H1 (cell line): ENCODE data around the gene TMEM40. TPM values are rescaled to one million over a fixed set of nuclear protein-coding genes. Genes with fewer than 3 reads are reported as not detected.

Experiments used
- CTCF ChIA-PET: fragments of 300-600 bp; sonication (Branson Sonifier 250); formaldehyde crosslinking; loops from one replicate; lab custom pipeline; 2021; ENCODE audit not compliant: partially characterized antibody; lab: Charles Lee
- POLR2A ChIA-PET: fragments of 300-600 bp; sonication (Branson Sonifier 250); formaldehyde crosslinking; loops from one replicate; lab custom pipeline; 2021; ENCODE audit warnings: inconsistent platforms; ENCODE audit not compliant: partially characterized antibody; lab: Charles Lee
- DNase-seq, 2 experiments: peaks; one replicate each; pipeline versions ENCODE4 v3.0.0 to v3.0.0-alpha.2; 2010 to 2022; ENCODE audit warnings: low spot score in 2 of 2, low read depth in 1 of 2, mixed read lengths in 1 of 2
- FAIRE-seq: peaks from 2 replicates; lab custom pipeline; 2011; peaks lifted over from hg19 to GRCh38; lab: Jason Lieb, UNC
- H2AFZ ChIP-seq: 2 replicates; pipeline ENCODE4 v1.8.1; 2012; ENCODE audit warnings: low read length, inconsistent platforms
- H2AK5ac ChIP-seq: 2 replicates; pipeline ENCODE4 v1.6.1; 2013; ENCODE audit warnings: low read depth, low read length
- H2BK120ac ChIP-seq: replicated peaks from 2 replicates; pipeline ENCODE3; 2013; ENCODE audit warnings: low read depth, low read length, inconsistent platforms
- H2BK12ac ChIP-seq: 2 replicates; pipeline ENCODE4 v1.6.1; 2013; ENCODE audit warnings: low read depth, low read length
- H2BK15ac ChIP-seq: 2 replicates; pipeline ENCODE4 v1.6.1; 2013; ENCODE audit warnings: low read length
- H2BK20ac ChIP-seq: 2 replicates; pipeline ENCODE4 v1.6.1; 2013; ENCODE audit warnings: low read length
- H2BK5ac ChIP-seq: 2 replicates; pipeline ENCODE4 v1.6.1; 2013; ENCODE audit warnings: low read depth, low read length
- H3K14ac ChIP-seq: 2 replicates; pipeline ENCODE4 v1.6.1; 2013; ENCODE audit warnings: inconsistent platforms; ENCODE audit not compliant: insufficient read length
- H3K18ac ChIP-seq: 2 replicates; pipeline ENCODE4 v1.6.1; 2013; ENCODE audit warnings: low read length; ENCODE audit errors: extremely low read depth
- H3K23ac ChIP-seq: 2 replicates; pipeline ENCODE4 v1.6.1; 2013; ENCODE audit warnings: inconsistent platforms; ENCODE audit not compliant: insufficient read length
- H3K23me2 ChIP-seq: 2 replicates; pipeline ENCODE4 v1.6.1; 2013; ENCODE audit warnings: low read depth, low read length
- H3K27ac ChIP-seq: 2 replicates; pipeline ENCODE4 v1.6.1; 2011; ENCODE audit warnings: low read depth, low read length, inconsistent platforms
- H3K27me3 ChIP-seq, 4 experiments: replicated peaks in 1 of 4; 1 replicate in 1 of 4; 2 replicates in 3 of 4; pipeline versions ENCODE4 v1.6.1 to v1.8.1; 2011 to 2013; ENCODE audit warnings: low read length in 3 of 4, mild to moderate bottlenecking in 3 of 4, inconsistent platforms in 2 of 4, mixed read lengths in 2 of 4, moderate library complexity in 1 of 4; ENCODE audit not compliant: control insufficient read depth in 3 of 4, insufficient read depth in 3 of 4; ENCODE audit errors: extremely low read depth in 1 of 4
- H3K36me3 ChIP-seq, 4 experiments: 2 replicates each; pipeline versions ENCODE4 v1.6.1 to v1.8.1; 2011 to 2013; ENCODE audit warnings: mild to moderate bottlenecking in 4 of 4, low read length in 3 of 4, moderate library complexity in 2 of 4, control low read depth in 1 of 4, inconsistent platforms in 1 of 4; ENCODE audit not compliant: insufficient read depth in 4 of 4, control insufficient read depth in 2 of 4
- H3K4ac ChIP-seq: replicated peaks from 2 replicates; pipeline ENCODE3; 2013; ENCODE audit warnings: low read length, low read depth, mixed read lengths, inconsistent platforms; ENCODE audit not compliant: insufficient read length
- H3K4me1 ChIP-seq, 4 experiments: replicated peaks in 1 of 4; 1 replicate in 1 of 4; 2 replicates in 3 of 4; pipeline versions ENCODE4 v1.6.1 to v1.8.1; 2011 to 2013; ENCODE audit warnings: low read length in 3 of 4, inconsistent platforms in 2 of 4, mixed read lengths in 1 of 4; ENCODE audit not compliant: insufficient read depth in 4 of 4, control insufficient read depth in 3 of 4
- H3K4me2 ChIP-seq, 2 experiments: 2 replicates each; pipeline versions ENCODE4 v1.6.1 to v1.8.1; 2011 to 2013; ENCODE audit warnings: low read depth in 2 of 2, low read length in 2 of 2, control low read depth in 1 of 2, inconsistent platforms in 1 of 2, mild to moderate bottlenecking in 1 of 2; ENCODE audit not compliant: insufficient read depth in 1 of 2
- H3K4me3 ChIP-seq, 4 experiments: fragments of 200-600, 300-600 bp in 1 of 4; sonication (generic), shearing (Covaris generic), sonication (Bioruptor Twin) in 1 of 4; 2 replicates each; pipeline versions ENCODE4 v1.5.1 to v1.8.1; 2011 to 2016; ENCODE audit warnings: low read length in 4 of 4, low read depth in 3 of 4, control low read depth in 2 of 4, inconsistent platforms in 2 of 4, mild to moderate bottlenecking in 2 of 4, mixed read lengths in 1 of 4, moderate library complexity in 1 of 4; ENCODE audit not compliant: insufficient read depth in 2 of 4; ENCODE audit errors: extremely low read depth in 1 of 4
- H3K56ac ChIP-seq: replicated peaks from 2 replicates; pipeline ENCODE3; 2013; ENCODE audit warnings: low read depth, mild to moderate bottlenecking, mixed read lengths, low read length, inconsistent platforms; ENCODE audit not compliant: insufficient read length
- H3K79me1 ChIP-seq: 2 replicates; pipeline ENCODE4 v1.6.1; 2013; ENCODE audit warnings: low read depth, low read length, control low read depth
- H3K79me2 ChIP-seq, 2 experiments: 2 replicates each; pipeline versions ENCODE4 v1.6.1 to v1.8.1; 2012 to 2013; ENCODE audit warnings: low read length in 2 of 2, mild to moderate bottlenecking in 2 of 2, inconsistent platforms in 1 of 2; ENCODE audit not compliant: insufficient read depth in 2 of 2, control insufficient read depth in 1 of 2
- H3K9ac ChIP-seq, 4 experiments: replicated peaks in 1 of 4; 1 replicate in 1 of 4; 2 replicates in 3 of 4; pipeline versions ENCODE4 v1.6.1 to v1.8.1; 2011 to 2013; ENCODE audit warnings: low read depth in 3 of 4, low read length in 3 of 4, control low read depth in 2 of 4, mild to moderate bottlenecking in 2 of 4, moderate library complexity in 2 of 4, inconsistent platforms in 1 of 4; ENCODE audit errors: extremely low read depth in 1 of 4
- H3K9me3 ChIP-seq, 2 experiments: 2 replicates each; pipeline versions ENCODE4 v1.6.1 to v1.8.1; 2012 to 2013; ENCODE audit warnings: mild to moderate bottlenecking in 2 of 2, moderate library complexity in 2 of 2, control low read depth in 1 of 2, inconsistent platforms in 1 of 2, low read depth in 1 of 2, low read length in 1 of 2, mixed read lengths in 1 of 2; ENCODE audit not compliant: insufficient read depth in 2 of 2
- H4K20me1 ChIP-seq, 2 experiments: replicated peaks in 1 of 2; 2 replicates each; pipeline versions ENCODE3 to v1.8.1; 2011 to 2013; ENCODE audit warnings: inconsistent platforms in 2 of 2, low read length in 2 of 2, mild to moderate bottlenecking in 1 of 2; ENCODE audit not compliant: insufficient read depth in 2 of 2, control insufficient read depth in 1 of 2
- H4K5ac ChIP-seq: 2 replicates; pipeline ENCODE4 v1.6.1; 2013; ENCODE audit warnings: low read length, low read depth, mixed read lengths, inconsistent platforms; ENCODE audit not compliant: insufficient read length
- H4K8ac ChIP-seq: 2 replicates; pipeline ENCODE4 v1.8.0; 2013; ENCODE audit warnings: mild to moderate bottlenecking, moderate library complexity, low read length, inconsistent platforms; ENCODE audit not compliant: insufficient read depth; ENCODE audit errors: extremely low read depth
- H4K91ac ChIP-seq: replicated peaks from 2 replicates; pipeline ENCODE3; 2013; ENCODE audit warnings: low read length, mixed read lengths, inconsistent platforms; ENCODE audit not compliant: insufficient read length
- BCL11A ChIP-seq, 2 experiments: IDR thresholded peaks; one replicate each; pipeline ENCODE4 v1.6.1; 2011; ENCODE audit warnings: low read depth in 2 of 2, low read length in 2 of 2, mild to moderate bottlenecking in 2 of 2
- CHD1 ChIP-seq: IDR thresholded peaks from 2 replicates; pipeline ENCODE4 v1.6.1; 2012; ENCODE audit warnings: low read depth, low read length, improper control_type of control experiment
- CHD2 ChIP-seq: IDR thresholded peaks from 2 replicates; pipeline ENCODE4 v1.6.1; 2012; ENCODE audit warnings: low read length, improper control_type of control experiment
- CREB1 ChIP-seq: IDR thresholded peaks from 2 replicates; pipeline ENCODE4 v1.6.1; 2012; ENCODE audit warnings: inconsistent platforms
- FOSL1 ChIP-seq: IDR thresholded peaks from 2 replicates; pipeline ENCODE4 v1.6.1; 2011; ENCODE audit warnings: mild to moderate bottlenecking, low read depth, low read length, moderate library complexity; ENCODE audit not compliant: insufficient read depth
- GABPA ChIP-seq: IDR thresholded peaks from 2 replicates; pipeline ENCODE4 v1.6.1; 2011; ENCODE audit warnings: mild to moderate bottlenecking, low read length, moderate library complexity, borderline replicate concordance; ENCODE audit not compliant: insufficient read depth
- JUN ChIP-seq: IDR thresholded peaks from 2 replicates; pipeline ENCODE4 v1.6.1; 2011; ENCODE audit warnings: low read depth, mild to moderate bottlenecking, improper control_type of control experiment, low read length
- KDM1A ChIP-seq: fragments of 200-600, 300-600 bp; sonication (generic); IDR thresholded peaks from 2 replicates; pipeline ENCODE4 v1.7.1; 2016; ENCODE audit warnings: mild to moderate bottlenecking, low read length, borderline replicate concordance
- KDM4A ChIP-seq: IDR thresholded peaks from one replicate; pipeline ENCODE4 v1.7.1; 2012; ENCODE audit warnings: low read depth, mild to moderate bottlenecking, moderate library complexity, low read length, inconsistent platforms; ENCODE audit not compliant: severe bottlenecking
- POU5F1 ChIP-seq: IDR thresholded peaks from 2 replicates; pipeline ENCODE4 v1.6.1; 2011; ENCODE audit warnings: low read depth, mild to moderate bottlenecking, low read length, moderate library complexity
- RFX5 ChIP-seq: IDR thresholded peaks from 2 replicates; pipeline ENCODE4 v1.6.1; 2011; ENCODE audit warnings: low read depth, low read length, improper control_type of control experiment, borderline replicate concordance
- SIN3A ChIP-seq, 2 experiments: IDR thresholded peaks in 1 of 2; conservative IDR thresholded peaks in 1 of 2; 2 replicates each; pipeline ENCODE4 v1.6.1; 2011 to 2012; ENCODE audit warnings: low read length in 2 of 2, improper control_type of control experiment in 1 of 2, low read depth in 1 of 2, mild to moderate bottlenecking in 1 of 2
- TEAD4 ChIP-seq: IDR thresholded peaks from 2 replicates; pipeline ENCODE4 v1.6.1; 2012; ENCODE audit warnings: low read depth, low read length, inconsistent platforms, mixed read lengths
- YY1 ChIP-seq: IDR thresholded peaks from 2 replicates; pipeline ENCODE4 v1.6.1; 2011; ENCODE audit warnings: low read depth, mild to moderate bottlenecking, low read length
- ZNF274 ChIP-seq: IDR thresholded peaks from 2 replicates; pipeline ENCODE4 v1.7.0; 2012; ENCODE audit warnings: low read length, borderline replicate concordance; ENCODE audit errors: extremely low read depth
- WGBS, 2 experiments: shearing (Covaris generic) in 1 of 2; methylation state at CpG; one replicate each; pipeline versions ENCODE4 v1.1.6 to v1.1.7; 2013 to 2015; ENCODE audit warnings: low lambda C conversion rate in 2 of 2, mixed read lengths in 2 of 2, inconsistent platforms in 1 of 2, low coverage in 1 of 2, missing lambda C conversion rate in 1 of 2; ENCODE audit not compliant: insufficient replicate concordance in 2 of 2, insufficient coverage in 1 of 2, insufficient read length in 1 of 2; ENCODE audit errors: extremely low coverage in 1 of 2, missing lambda C conversion rate in 1 of 2; 5-methylcytosine and 5-hydroxymethylcytosine counted together
- polyA plus RNA-seq, 7 experiments: library from polyadenylated mRNA; depleted of rRNA in 3 of 7; stranded (reverse) in 5 of 7; unstranded in 2 of 7; fragments of >200 nt in 5 of 7; fragments of 200-250 nt in 2 of 7; gene quantifications; 1 replicate in 5 of 7; 2 replicates in 1 of 7; 4 replicates in 1 of 7; pipeline versions ENCODE4 v1.2.1 to v1.2.3, GENCODE V29; 2011 to 2013; ENCODE audit warnings: missing spikeins in 2 of 7, mixed read lengths in 2 of 7
- total RNA-seq: library from RNA; stranded (reverse); fragmentation: NEBNext Ultra II Directional; extraction: Animal tissue kit (Norgen Biotek cat#: 25700); gene quantifications from 2 replicates; pipeline ENCODE4 v1.2.1, GENCODE V29; 2021

The TMEM40 gene
- total and polyA plus RNA-seq, 2 of the 8 experiments (the other 6 are each of a cell fraction or from before 2014, with no cell fraction given): 0.18 TPM; not detected in 1

- no peak overlapping the region for H2BK12ac ChIP-seq
- H3K27me3 ChIP-seq: no peaks in the 10 kb centered on the region
- H2BK5ac ChIP-seq: no peak overlapping the region
- H3K14ac ChIP-seq: no peak overlapping the region
- H3K79me1 ChIP-seq: no peaks in the 10 kb centered on the region
- POLR2A ChIA-PET: no interaction called here
- H2AK5ac ChIP-seq: no peak overlapping the region
- H4K20me1 ChIP-seq: no peaks in the 10 kb centered on the region
- H3K4me3 ChIP-seq: no peak overlapping the region
- no peak overlapping the region for H2AFZ ChIP-seq
- H3K9me3 ChIP-seq: no peaks in the 10 kb centered on the region
- no peak overlapping the region for H3K4me2 ChIP-seq
- WGBS, 2 experiments: 95% methylated on average over 2 of the region's 3 CpGs; no CpG with 5 or more reads in 1 of the 2 experiments
- no peak overlapping the region for H2BK120ac ChIP-seq
- no peak overlapping the region for H4K8ac ChIP-seq
- no peak overlapping the region for H3K23ac ChIP-seq
- H4K5ac ChIP-seq: no peak overlapping the region
- FAIRE-seq (no peak), DNase-seq (no peak)
- no peaks in the 10 kb centered on the region for H3K36me3 ChIP-seq
- no peak overlapping the region for H3K4ac ChIP-seq
- CTCF ChIA-PET: interaction anchor here (0.6 to 3.2 kb wide), 5 partner anchors 13 to 82 kb away, joined by 3 to 12 read pairs (median 4); no protein-coding TSS in a partner anchor
- H3K9ac ChIP-seq: no peak overlapping the region
- no peak overlapping the region for H3K56ac ChIP-seq
- H2BK15ac ChIP-seq: no peak overlapping the region
- no peaks in the 10 kb centered on the region; a peak in 1 of 7 replicates for H3K4me1 ChIP-seq
- H3K27ac ChIP-seq: no peak overlapping the region
- H3K18ac ChIP-seq: no peak overlapping the region
- no peaks in the 10 kb centered on the region for H3K79me2 ChIP-seq
- H4K91ac ChIP-seq: no peak overlapping the region
- no peak overlapping the region for H2BK20ac ChIP-seq
- H3K23me2 ChIP-seq: no peaks in the 10 kb centered on the region
- TF ChIP-seq BCL11A (IDR thresholded peaks at IDR 0.05; ENCODE audit: low read depth in 2 of 2, low read length in 2 of 2) (no peak), KDM4A (no peak), KDM1A (no peak), CHD2 (no peak), YY1 (no peak), GABPA (no peak), CREB1 (no peak), POU5F1 (no peak), RFX5 (no peak), CHD1 (no peak), ZNF274 (no peak), TEAD4 (no peak), JUN (no peak), FOSL1 (no peak), SIN3A (conservative IDR thresholded peaks at IDR 0.05 in 1 of 2, IDR thresholded peaks at IDR 0.05 in 1 of 2; ENCODE audit: low read depth in 1 of 2, low read length in 2 of 2) (no peak)
Observed at GRCh38 chr3:12733566-12733965, 25.5 kb downstream of the TMEM40 start.
